GM19463 (cell line): Measurements from ENCODE around the gene MAT2B.
"Not testable (repeated sequence)": the region's sequence is repeated elsewhere in the genome, so short reads cannot be mapped to it uniquely, and the experiment has no call there.

ENCODE experiments used
- ATAC-seq: cut with Tn5 transposase; IDR thresholded peaks from one replicate; pipeline ENCODE4 v1.9.1; 2021; ENCODE audit warnings: mild to moderate bottlenecking, moderate library complexity; ENCODE audit not compliant: unreplicated experiment

Gene MAT2B

GRCh38 chr5:163503106-163504078 lies 2.0 kb upstream of the MAT2B start:
- no peak for ATAC-seq

DNA sequence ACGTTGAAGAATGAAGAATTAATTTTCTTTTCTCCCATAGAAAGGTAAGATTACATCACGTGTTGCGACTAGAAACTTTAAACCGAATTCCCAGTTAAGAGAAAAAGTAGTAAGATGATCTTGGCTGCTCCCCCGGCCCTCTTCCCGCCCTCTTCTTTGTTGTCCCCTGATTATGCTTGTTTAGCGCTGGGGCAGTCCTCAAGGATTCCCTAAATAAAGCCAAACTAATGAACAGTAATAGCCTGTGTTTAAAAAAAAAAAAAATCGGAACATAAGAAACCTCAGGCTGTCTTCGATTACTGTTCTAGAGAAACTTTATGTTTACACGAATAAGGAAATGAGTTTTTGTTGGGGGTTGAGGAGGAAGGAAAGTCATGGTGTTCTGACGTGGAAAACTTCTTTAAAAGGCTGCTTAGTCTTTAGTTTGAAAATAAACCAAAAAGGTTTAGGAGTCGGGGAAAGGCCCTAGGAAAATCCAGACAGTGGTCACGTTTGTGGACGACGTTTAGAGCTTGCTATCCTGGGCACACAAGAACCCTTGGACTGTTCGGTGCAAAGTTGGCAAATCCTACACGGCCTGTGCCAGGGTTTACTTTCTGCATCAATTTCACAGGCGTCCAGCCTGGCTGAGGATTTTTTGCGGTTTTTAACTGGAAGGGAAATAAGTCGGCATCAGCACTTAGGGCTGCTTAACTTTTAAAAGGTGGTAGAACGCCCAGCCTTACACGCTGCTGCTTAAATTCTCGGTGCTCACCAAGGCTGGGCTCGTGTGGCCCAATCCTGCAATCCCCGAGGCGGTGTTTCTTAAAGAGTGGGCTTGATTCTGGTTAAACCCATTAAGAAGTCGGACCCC lies 1.1 kb upstream of the MAT2B start:
- ATAC-seq, result no peak

GRCh38 chr5:163505049-163505367 lies 411 bp upstream of the MAT2B start:
- no peak for ATAC-seq

DNA sequence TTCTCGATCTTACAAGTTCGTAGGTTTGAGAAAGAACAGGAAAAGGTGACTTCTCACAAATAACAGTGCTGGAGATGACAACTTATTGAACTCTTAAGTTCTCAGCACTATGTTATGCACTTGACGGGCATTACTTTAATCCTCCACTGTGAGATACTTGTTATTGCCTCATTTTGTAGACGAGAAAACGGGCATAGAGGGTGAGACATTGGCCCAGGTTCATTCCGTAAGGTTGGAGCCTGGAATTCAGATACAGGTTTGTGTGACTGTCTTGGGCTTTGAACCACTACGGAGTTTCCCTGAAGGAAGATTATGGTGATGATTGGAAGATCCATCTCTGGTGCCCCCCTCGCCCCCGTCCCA lies 657 bp downstream of the MAT2B start:
- ATAC-seq, result peak; percentile 6

DNA sequence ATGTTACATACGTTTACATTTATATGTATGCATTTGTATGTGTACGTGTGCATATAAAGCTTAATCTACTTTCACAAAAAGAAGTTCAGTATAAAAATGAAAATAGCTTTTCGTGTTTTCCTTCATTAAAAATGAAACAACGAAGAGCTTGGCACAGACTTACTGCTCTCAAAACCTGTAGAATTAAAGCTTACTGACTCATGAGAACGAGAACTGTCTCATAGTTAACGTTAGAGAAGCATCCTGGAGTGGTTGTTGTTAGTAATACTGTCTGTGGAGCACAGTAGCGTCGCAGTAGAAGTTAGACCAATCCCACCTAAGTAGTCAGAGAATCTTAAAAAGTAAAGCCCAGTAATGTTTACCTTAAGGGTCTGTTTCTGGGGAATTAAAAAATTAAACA lies 1.3 kb downstream of the MAT2B start:
- ATAC-seq, result no peak

DNA sequence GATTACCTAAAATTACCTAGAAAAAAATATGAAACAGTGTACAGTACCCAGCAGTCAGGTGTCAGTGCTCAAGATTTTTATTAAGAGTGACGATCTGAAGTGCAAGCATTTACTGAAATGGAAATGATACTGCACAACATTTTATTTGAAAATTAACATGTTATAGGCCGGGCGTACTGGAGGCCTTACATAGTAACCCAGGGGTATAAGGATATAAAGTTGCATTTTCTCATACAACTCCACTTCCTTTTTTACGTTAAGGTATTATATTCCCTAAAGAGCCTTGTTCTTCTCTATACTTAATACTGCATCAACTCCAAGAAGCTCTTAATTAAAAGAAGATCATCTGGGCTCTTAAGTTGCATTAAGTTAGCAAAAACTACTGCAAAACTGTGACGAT lies 3.3 kb downstream of the MAT2B start:
- ATAC-seq, result no peak

- no peak for ATAC-seq
Measured at GRCh38 chr5:163509291-163509951, 4.0 kb downstream of the MAT2B start.

DNA sequence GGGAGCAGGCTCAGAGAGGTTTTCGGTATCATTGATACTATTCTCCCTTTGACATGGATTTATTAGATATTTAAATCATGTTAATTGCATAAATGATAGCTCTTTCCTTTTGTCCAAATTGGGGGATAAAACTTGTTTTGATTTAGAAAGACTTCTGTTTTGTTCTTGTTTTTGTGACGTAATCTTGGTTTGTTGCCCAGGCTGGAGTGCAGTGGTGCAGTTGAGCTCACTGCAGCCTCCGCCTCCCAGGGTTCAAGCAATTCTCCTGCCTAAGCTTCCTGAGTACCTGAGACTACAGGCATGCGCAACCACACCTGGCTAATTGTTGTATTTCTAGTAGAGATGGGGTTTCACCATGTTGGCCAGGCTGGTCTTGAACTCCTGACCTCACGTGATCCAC lies 7.1 kb downstream of the MAT2B start:
- ATAC-seq, result no peak

DNA sequence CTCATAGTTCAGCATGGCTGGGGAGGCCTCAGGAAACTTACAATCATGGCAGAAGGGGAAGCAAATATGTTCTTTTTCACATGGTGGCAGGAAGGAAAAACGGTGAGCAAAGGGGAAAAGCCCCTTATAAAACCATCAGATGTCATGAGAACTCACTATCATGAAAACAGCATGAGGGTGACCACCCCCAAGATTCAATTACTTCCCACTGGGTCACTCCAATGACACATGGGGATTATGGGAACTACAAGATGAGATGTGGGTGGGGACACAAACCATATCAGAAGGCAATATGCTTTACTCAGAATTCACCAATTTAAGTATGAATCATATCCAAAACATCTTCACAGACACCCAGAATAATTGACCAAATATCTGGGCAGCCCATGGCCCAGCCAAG lies 19.7 kb downstream of the MAT2B start:
- ATAC-seq, result no peak

GRCh38 chr5:163529698-163530097 lies 24.3 kb downstream of the MAT2B start:
- ATAC-seq, result no peak

- ATAC-seq, result no peak
Measured at GRCh38 chr5:163531272-163531671, 25.9 kb downstream of the MAT2B start.

DNA sequence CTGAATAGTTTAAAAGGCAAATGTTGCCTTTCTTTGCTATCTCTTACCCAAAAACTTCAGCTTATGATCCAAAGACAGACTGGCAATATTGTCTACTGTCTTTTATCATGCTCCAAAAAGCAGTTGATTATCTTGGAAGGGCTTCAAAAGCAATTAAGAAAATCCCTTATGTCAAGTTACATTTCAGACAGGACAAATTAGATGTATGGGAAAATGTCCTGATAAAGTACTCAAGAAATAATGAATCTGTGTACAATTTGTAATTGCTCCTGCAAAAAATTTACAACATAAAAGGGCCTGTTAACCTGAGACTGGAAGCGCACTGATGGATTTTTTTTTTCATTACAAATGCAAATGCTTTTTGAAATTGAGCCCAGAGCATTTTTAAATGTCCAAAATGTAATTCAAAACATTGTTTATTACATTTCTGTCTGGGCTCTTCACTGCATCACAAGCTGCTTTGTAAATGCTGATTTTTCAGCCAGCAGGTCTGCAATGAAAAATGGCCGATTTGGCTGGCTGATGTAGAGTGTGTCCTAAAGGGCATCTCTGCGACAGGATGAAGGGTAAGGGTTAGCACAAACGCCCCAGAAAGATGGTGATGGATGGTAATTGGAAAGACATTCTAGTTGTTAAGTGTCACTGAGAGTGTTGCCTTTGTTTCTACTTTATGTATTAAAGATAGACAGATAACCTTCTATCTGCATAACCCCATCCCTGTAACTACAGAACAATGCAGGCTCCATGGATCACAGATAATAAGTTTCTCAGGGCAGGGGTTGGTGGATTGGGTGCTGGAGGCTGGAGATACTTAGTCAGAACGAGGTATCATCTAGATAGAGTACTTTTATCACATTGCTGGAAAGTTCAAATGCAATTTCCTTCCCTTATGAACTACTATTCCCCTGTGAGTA lies 27.0 kb downstream of the MAT2B start:
- no peak for ATAC-seq

DNA sequence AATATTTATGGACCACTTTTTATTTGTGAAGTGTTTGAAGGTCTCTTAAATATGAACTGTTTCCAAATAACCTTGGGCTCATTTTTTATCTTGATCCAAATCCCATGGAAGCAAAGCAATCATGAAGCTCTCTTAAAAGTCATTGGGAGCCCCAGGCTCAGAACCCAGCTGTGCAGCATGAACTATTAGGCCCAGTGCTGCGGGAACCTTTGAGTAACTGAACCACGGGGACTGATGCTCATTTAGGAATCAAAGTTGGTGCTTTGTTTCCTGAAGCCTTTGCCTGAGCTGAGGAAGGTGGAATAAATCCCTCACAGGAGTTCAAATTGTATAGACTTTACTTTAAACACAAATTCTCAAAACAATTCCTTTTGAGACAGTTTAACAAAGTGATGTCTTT lies 27.8 kb downstream of the MAT2B start:
- no peak for ATAC-seq

GRCh38 chr5:163534492-163535094 lies 29.2 kb downstream of the MAT2B start:
- no peak for ATAC-seq

DNA sequence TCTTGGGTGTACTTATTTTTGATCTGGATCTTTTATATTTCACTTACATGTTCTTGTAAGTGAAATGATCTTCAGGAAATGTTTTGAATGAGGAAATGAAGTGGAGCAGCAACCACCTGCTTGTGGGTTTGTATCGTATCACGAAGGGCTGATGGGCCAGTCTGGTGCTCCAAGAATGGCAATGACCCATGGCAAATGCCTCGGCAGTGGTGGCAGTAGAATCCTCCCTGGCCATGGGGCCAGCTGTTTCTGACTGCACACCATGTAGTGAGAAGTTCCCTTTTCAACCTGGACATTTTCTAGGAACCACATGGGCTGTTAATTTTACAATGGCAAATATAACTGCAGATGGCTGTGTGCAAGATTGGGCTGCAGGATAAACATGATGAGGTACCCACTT lies 29.9 kb downstream of the MAT2B start:
- no peak for ATAC-seq

GRCh38 chr5:163536442-163536841 lies 31.0 kb downstream of the MAT2B start:
- ATAC-seq, result not testable (repeated sequence)

DNA sequence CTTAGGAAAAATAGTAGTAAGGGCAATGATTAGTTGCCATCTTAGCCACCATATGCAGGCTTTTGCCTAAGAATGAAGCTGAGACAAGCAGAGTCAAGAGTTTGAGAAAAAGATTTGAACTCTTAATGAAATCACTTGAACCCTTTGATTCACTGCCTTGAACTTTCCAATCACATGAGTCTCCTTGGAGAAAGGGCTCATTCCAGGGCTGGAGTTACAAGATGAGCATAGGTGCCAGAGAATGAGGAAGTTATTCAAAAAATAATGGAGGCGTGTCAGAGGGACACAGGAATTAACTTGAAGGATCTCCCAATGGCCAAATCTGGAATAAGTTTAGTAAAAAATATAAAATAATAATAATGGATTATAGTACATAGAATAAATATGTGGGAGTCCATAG lies 35.3 kb downstream of the MAT2B start:
- ATAC-seq, result no peak

GRCh38 chr5:163542771-163543170 lies 37.4 kb downstream of the MAT2B start:
- ATAC-seq, result no peak

DNA sequence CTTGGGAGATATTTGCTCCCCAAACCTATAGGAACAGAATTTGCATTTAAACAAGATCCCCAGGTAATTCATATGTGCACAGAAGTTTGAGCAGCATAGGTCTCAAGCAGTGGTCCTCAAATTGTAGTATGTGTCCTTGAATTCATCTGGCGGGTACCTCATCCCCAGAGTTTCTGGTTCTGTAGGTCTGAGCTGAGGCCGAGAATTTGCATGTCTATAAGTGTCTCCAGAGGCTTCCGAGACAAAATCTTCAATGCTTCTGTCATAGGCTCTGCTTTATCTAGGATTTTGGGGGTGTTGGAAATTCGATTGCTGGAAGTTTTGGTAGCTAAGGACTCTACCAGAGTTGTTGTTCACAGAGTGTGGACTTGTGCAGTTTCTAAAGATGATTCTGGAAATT lies 38.6 kb downstream of the MAT2B start:
- ATAC-seq, result no peak

DNA sequence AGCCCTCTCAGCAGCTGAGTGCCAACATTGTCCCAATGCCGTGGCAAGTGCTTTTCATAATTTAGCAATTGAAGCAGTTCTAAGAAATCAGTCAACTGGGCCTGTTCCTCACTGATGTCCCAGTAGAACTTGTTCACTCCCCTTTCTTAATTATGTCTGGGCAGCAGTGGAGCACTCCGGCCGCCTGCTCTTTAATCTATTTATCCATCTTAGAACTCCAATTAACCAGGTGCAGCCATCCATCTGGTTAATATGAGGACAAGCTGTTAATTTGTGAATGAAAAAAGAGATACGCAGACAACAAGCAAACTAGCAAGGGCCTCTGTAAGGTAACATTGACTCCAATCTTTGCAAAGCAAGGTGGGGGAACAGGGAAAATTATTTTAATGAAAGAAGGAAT lies 39.4 kb downstream of the MAT2B start:
- ATAC-seq, result no peak
